Measurements from ENCODE around the gene ORM1. TPM values are rescaled to one million over a fixed set of nuclear protein-coding genes. Genes with fewer than 3 reads are reported as not detected.

The ORM1 gene
- total and polyA plus RNA-seq, 10 donors = 0.95 to 13.6 (median 2.7) TPM

GRCh38 chr9:114351932-114352331 is 29.0 kb downstream of the ORM1 start:
- Histone ChIP-seq H3K4me3 (no peak overlapping the region), H3K27ac (peak overlapping the region in 4 of 8 donors; percentile 64 to 84 (median 68)), H3K36me3 (peaks cover 14 to 100% (median 100%) of the 10 kb centered on the region in 6 donors), H3K27me3 (replicated peaks in 1 of 7) (no peaks in the 10 kb centered on the region), H3K4me1 (peaks cover 8 to 87% (median 43%) of the 10 kb centered on the region in 6 donors), H3K9me3 (no peaks in the 10 kb centered on the region)
- DNase-seq = peak; percentile 58
- intact Hi-C loops (cut with DNase I; ENCODE audit: low total_unique reads) = no loop called here
- TF ChIP-seq POLR2A (IDR thresholded peaks at IDR 0.05) (no peak), POLR2AphosphoS5 (IDR thresholded peaks at IDR 0.05) (peak in 1 of 3 donors; percentile 61)
- WGBS, 5 donors = 68 to 76% (median 75%) methylated on average over 4 of the region's 4 CpGs

DNA sequence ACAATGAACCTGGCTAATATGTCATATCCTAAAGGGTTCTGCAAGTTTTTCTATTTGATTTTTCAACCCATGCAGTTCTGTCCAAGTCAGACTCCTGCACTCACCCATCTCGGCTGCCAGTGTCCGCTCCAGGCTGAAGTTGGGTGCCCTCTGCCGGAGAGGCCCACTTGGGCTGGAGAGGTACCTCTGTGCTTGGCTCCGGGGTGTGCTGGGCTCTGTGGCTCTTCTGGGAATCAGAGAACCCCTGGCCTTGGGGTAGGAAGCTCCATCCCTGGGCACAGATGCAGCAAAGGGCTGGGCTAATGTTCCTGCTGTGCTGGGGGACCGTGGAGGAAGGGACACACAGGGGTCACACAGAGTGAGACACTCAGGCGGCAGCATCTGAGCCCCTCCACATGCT is 32.9 kb downstream of the ORM1 start:
- 92 to 98% (median 97%) methylated on average over 6 of the region's 6 CpGs for WGBS, 5 donors
- intact Hi-C loops (cut with DNase I; ENCODE audit: low total_unique reads) = no loop called here
- Histone ChIP-seq H3K27me3 (replicated peaks in 1 of 7) (no peaks in the 10 kb centered on the region), H3K36me3 (peaks cover 17 to 100% (median 99%) of the 10 kb centered on the region in 6 donors), H3K9me3 (no peaks in the 10 kb centered on the region), H3K4me1 (peaks cover 0 to 68% (median 21%) of the 10 kb centered on the region in 6 donors), H3K4me3 (no peak overlapping the region), H3K27ac (peak overlapping the region in 2 of 8 donors; percentile 48 to 62)
- peak; percentile 72 for DNase-seq
- TF ChIP-seq POLR2A (IDR thresholded peaks at IDR 0.05) (no peak), POLR2AphosphoS5 (IDR thresholded peaks at IDR 0.05) (peak in 1 of 3 donors; percentile 20)

- DNase-seq = peak; percentile 60
- Histone ChIP-seq H3K36me3 (peaks cover 22 to 100% (median 99%) of the 10 kb centered on the region in 6 donors), H3K4me3 (no peak overlapping the region), H3K4me1 (peaks cover 0 to 68% (median 13%) of the 10 kb centered on the region in 6 donors), H3K9me3 (no peaks in the 10 kb centered on the region), H3K27ac (peak overlapping the region in 3 of 8 donors; percentile 47 to 62 (median 48)), H3K27me3 (replicated peaks in 1 of 7) (no peaks in the 10 kb centered on the region)
- WGBS, 5 donors = 93 to 99% (median 94%) methylated on average over 6 of the region's 6 CpGs
- intact Hi-C loops (cut with DNase I; ENCODE audit: low total_unique reads) = no loop called here
- TF ChIP-seq POLR2AphosphoS5 (IDR thresholded peaks at IDR 0.05) (peak in 2 of 3 donors; percentile 26 to 65), POLR2A (IDR thresholded peaks at IDR 0.05) (no peak)
- TF ChIP-seq, protein P1, sequence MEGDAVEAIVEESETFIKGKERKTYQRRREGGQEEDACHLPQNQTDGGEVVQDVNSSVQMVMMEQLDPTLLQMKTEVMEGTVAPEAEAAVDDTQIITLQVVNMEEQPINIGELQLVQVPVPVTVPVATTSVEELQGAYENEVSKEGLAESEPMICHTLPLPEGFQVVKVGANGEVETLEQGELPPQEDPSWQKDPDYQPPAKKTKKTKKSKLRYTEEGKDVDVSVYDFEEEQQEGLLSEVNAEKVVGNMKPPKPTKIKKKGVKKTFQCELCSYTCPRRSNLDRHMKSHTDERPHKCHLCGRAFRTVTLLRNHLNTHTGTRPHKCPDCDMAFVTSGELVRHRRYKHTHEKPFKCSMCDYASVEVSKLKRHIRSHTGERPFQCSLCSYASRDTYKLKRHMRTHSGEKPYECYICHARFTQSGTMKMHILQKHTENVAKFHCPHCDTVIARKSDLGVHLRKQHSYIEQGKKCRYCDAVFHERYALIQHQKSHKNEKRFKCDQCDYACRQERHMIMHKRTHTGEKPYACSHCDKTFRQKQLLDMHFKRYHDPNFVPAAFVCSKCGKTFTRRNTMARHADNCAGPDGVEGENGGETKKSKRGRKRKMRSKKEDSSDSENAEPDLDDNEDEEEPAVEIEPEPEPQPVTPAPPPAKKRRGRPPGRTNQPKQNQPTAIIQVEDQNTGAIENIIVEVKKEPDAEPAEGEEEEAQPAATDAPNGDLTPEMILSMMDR (IDR thresholded peaks at IDR 0.05 in 8 of 11, conservative IDR thresholded peaks at IDR 0.05 in 3 of 11) = no peak
These were observed 33.9 kb downstream of the ORM1 start for GRCh38 chr9:114356792-114357191.

GRCh38 chr9:114357360-114357759 is 34.5 kb downstream of the ORM1 start:
- Histone ChIP-seq H3K27ac (peak overlapping the region in 3 of 8 donors; percentile 47 to 62 (median 48)), H3K9me3 (no peaks in the 10 kb centered on the region), H3K4me1 (peaks cover 0 to 68% (median 9%) of the 10 kb centered on the region in 6 donors), H3K4me3 (no peak overlapping the region), H3K27me3 (replicated peaks in 1 of 7) (no peaks in the 10 kb centered on the region), H3K36me3 (peaks cover 24 to 100% (median 99%) of the 10 kb centered on the region in 6 donors)
- peak; percentile 36 for DNase-seq
- TF ChIP-seq POLR2A (IDR thresholded peaks at IDR 0.05) = no peak
- no peak for TF ChIP-seq POLR2AphosphoS5 (IDR thresholded peaks at IDR 0.05)
- TF ChIP-seq, protein P1 (IDR thresholded peaks at IDR 0.05 in 8 of 11, conservative IDR thresholded peaks at IDR 0.05 in 3 of 11) = no peak
- whole genome bisulfite sequencing, 5 donors = 91 to 97% (median 94%) methylated on average over 6 of the region's 6 CpGs
- intact Hi-C loops (cut with DNase I; ENCODE audit: low total_unique reads) = no loop called here

DNA sequence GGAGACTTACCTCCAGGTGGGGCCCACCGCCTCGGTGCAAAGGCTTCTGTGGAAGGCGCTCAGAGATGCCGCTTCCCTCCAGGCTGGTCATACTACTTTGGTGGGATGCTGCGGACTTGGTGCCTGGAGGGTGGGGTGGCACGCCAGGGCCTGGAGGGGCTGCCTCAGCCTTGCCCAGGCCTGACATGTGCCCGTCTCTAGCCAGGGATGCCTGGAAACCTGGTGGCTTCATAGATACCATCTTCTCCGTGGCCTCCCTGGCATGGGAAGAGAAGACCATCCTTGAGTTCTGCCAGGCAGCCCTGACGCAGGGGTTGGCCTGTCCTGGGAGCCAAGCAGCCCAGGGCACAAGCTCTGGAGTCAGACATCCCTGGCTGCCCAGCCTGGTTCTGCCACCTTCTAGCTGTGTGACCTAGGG is 35.0 kb downstream of the ORM1 start:
- Histone ChIP-seq H3K27me3 (replicated peaks in 1 of 7) (no peaks in the 10 kb centered on the region), H3K27ac (peak overlapping the region in 4 of 8 donors; percentile 13 to 62 (median 48)), H3K4me3 (no peak overlapping the region), H3K4me1 (peaks cover 0 to 68% (median 10%) of the 10 kb centered on the region in 6 donors), H3K36me3 (peaks cover 22 to 100% (median 99%) of the 10 kb centered on the region in 6 donors), H3K9me3 (no peaks in the 10 kb centered on the region)
- DNase-seq = peak; percentile 68
- 91 to 98% (median 95%) methylated on average over 6 to 9 of the region's 9 CpGs for WGBS, 5 donors
- peak; percentile 41 to 77 (median 46) for TF ChIP-seq POLR2AphosphoS5 (IDR thresholded peaks at IDR 0.05)
- TF ChIP-seq POLR2A (IDR thresholded peaks at IDR 0.05) = no peak
- intact Hi-C loops (cut with DNase I; ENCODE audit: low total_unique reads) = no loop called here
